ENCODE data around the gene MYD88. TPM values are rescaled to one million over a fixed set of nuclear protein-coding genes. Genes with fewer than 3 reads are reported as not detected.
A peak's percentile ranks its signal among the peaks of the same experiment; 100 is the strongest.

MYD88 gene
- total RNA-seq, 1 donor from 2014 or later = 39.5 TPM

DNA sequence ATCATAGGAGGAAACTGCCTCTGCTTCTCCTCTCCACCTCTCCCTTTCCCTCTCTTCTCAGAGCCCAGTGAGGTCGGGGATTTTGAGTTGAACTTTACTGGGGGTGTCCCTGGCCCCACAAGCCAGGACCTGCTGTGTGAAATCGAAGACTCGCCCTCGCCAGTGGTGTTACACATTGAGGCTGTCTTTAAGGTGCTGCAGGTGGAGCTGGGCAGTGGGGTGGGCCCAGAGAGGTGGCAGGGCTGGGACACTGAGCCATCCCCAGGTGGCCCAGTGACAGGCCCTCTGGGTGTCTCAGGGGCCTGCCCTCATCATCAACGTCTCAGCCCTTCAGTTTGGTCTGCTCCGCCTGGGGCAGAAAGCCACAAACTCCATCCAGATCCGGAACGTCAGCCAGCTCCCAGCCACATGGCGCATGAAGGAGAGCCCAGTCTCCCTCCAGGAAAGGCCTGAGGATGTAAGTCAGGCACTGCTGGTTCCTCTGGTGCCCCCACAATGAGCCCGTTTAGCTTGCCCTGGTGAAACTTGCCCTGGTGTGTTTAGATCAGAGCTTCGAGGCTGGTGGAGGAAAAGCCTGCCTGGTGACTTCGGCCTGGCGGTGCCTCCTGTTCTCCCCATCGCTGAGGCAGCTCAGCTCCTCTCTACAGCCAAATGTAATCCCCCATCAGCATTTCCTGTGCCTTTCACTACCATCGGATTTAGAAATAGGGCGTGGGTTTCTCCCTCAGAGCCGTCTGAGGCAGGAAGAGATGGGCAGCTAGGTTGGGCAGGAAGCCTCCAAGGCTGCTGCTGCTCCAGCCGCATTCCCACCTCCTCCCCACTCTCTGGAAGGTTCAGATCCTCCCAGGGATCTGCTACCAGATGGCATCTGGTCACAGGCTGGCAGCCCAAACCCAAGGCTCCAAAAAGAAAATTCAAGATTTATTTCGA, 40.8 kb upstream of the MYD88 start:
- Mint-ChIP-seq H3K4me3 (no peak overlapping the region), H3K27me3 (ENCODE audit: low read depth) (peaks cover 3% of the 10 kb centered on the region), H3K27ac (ENCODE audit: unreplicated experiment) (peak overlapping the region; percentile 27), H3K9me3 (no peaks in the 10 kb centered on the region), H3K36me3 (ENCODE audit: low read depth) (no peaks in the 10 kb centered on the region), H3K4me1 (peaks cover 22% of the 10 kb centered on the region)
- no peak for TF ChIP-seq CTCF (conservative IDR thresholded peaks at IDR 0.05)
- DNase-seq (ENCODE audit: low read depth, low spot score) = no peak

DNA sequence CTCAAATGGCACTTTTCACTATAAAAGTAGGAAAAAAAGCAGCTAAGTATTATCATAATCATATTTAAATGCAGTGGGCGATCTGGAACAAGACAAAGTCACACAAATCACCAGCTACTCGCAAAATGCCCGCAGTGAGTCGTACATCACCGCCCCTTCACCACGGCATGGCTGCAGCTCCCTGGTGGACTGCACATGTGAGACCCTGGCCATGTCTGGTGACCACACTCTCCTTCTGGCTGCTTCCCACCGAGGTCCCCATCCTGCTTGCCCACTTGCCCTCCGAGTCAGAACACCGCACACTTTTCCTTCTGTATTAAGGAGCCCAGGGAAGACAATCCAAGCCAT, 40.1 kb upstream of the MYD88 start:
- H3K36me3 Mint-ChIP-seq (ENCODE audit: low read depth) = no peaks in the 10 kb centered on the region
- no peaks in the 10 kb centered on the region for H3K9me3 Mint-ChIP-seq
- H3K27me3 Mint-ChIP-seq (ENCODE audit: low read depth) = peaks cover under 1% of the 10 kb centered on the region
- no peak for DNase-seq (ENCODE audit: low read depth, low spot score)
- no peak for TF ChIP-seq CTCF (conservative IDR thresholded peaks at IDR 0.05)
- H3K4me1 Mint-ChIP-seq = peaks cover 22% of the 10 kb centered on the region
- H3K4me3 Mint-ChIP-seq = no peak overlapping the region
- H3K27ac Mint-ChIP-seq (ENCODE audit: unreplicated experiment) = no peak overlapping the region

DNA sequence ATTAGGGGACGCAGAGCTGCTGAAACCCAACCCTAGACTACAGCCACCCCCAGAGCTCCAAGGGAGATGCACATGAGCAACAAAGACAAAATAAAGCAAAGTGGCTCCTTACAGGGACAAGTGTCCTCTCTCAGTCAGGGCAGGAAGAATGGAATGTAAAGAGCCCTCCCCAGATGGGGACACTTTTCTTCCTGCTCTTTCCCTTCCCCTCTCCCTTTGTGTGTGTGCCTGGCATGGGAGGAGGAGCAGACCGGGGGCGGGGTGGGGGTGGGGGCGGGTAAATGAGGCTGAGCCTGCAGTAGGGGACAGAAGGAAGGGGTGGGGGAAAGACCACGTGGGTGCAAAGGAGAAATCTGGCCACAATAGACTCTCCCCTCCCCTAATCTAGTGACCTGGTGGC, 38.9 kb upstream of the MYD88 start:
- Mint-ChIP-seq H3K36me3 (ENCODE audit: low read depth) (no peaks in the 10 kb centered on the region), H3K27ac (ENCODE audit: unreplicated experiment) (peak overlapping the region; percentile 38), H3K4me1 (peaks cover 22% of the 10 kb centered on the region), H3K4me3 (no peak overlapping the region), H3K9me3 (no peaks in the 10 kb centered on the region), H3K27me3 (ENCODE audit: low read depth) (no peaks in the 10 kb centered on the region)
- no peak for TF ChIP-seq CTCF (conservative IDR thresholded peaks at IDR 0.05)
- DNase-seq (ENCODE audit: low read depth, low spot score) = no peak

DNA sequence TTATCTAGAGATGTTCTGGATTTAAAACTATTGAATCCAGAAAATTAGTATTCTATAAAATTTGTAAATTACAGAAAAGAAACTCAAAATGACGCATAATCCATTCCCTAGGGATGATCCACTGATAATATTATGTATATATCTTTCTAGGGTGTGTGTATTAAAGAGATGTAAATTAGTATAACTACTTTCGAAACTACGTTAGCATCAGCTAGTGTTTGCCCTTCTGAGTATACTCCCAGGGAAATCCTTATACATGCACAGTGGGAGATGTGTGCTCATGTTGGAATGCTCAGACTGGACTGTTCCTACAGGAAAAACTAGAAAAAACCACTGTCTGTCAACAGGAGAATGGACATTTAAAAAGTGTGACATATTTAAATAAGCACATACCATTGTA, 38.0 kb upstream of the MYD88 start:
- Mint-ChIP-seq H3K4me3 (no peak overlapping the region), H3K36me3 (ENCODE audit: low read depth) (no peaks in the 10 kb centered on the region), H3K4me1 (peaks cover 22% of the 10 kb centered on the region), H3K27ac (ENCODE audit: unreplicated experiment) (no peak overlapping the region), H3K9me3 (peaks cover 1% of the 10 kb centered on the region), H3K27me3 (ENCODE audit: low read depth) (no peaks in the 10 kb centered on the region)
- no peak for TF ChIP-seq CTCF (conservative IDR thresholded peaks at IDR 0.05)
- DNase-seq (ENCODE audit: low read depth, low spot score) = no peak

DNA sequence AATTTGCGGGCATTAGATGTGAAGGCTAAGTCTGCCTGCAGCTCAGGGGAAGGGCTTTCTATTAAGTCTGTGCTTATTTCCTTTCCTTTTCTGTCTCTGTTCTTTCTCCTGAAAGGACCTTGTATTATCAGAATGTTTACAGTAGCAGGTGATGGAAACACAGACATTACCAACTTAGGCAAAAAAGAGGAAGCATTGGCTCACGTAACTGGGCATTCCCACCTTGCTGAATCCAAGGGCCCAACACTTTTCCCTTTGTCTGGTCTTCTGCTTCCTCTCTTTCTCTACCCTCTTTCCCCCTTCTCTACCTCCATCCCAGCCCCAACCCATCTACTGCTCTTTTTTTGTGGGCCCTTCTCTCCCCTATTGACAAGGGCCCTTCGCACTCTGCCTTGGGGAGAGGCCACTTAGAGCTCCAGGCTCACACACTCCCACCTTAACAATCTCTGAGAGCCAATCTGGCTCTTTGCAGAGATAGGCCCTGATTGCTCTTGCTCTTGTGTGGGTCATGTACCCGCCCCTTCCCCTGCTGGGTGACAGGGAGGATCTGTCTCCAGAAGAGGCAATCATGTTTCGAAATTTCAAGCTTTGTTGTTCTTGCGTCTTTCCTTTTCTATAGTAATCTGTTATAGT, 36.5 kb upstream of the MYD88 start:
- no peak overlapping the region for H3K27ac Mint-ChIP-seq (ENCODE audit: unreplicated experiment)
- H3K36me3 Mint-ChIP-seq (ENCODE audit: low read depth) = no peaks in the 10 kb centered on the region
- TF ChIP-seq CTCF (conservative IDR thresholded peaks at IDR 0.05) = no peak
- H3K4me1 Mint-ChIP-seq = peaks cover 22% of the 10 kb centered on the region
- H3K4me3 Mint-ChIP-seq = no peak overlapping the region
- H3K27me3 Mint-ChIP-seq (ENCODE audit: low read depth) = no peaks in the 10 kb centered on the region
- H3K9me3 Mint-ChIP-seq = peaks cover 4% of the 10 kb centered on the region
- no peak for DNase-seq (ENCODE audit: low read depth, low spot score)
